PC-9 (cell line): ENCODE measurements around the gene AKAP8L.

Experiments used
- CTCF ChIP-seq: fragments of 200-600 bp; sonication (generic); conservative IDR thresholded peaks from 2 replicates; pipeline ENCODE4 v1.6.1; 2017; ENCODE audit warnings: mixed run types, antibody characterized with exemption, mild to moderate bottlenecking, moderate library complexity
- EZH2 ChIP-seq: fragments of 200-600 bp; sonication (generic); IDR thresholded peaks from 2 replicates; pipeline ENCODE4 v1.8.0; 2017; ENCODE audit warnings: antibody characterized with exemption, low read depth

GRCh38 chr19:15368051-15368632 is 50.6 kb downstream of the AKAP8L start:
- no peak for TF ChIP-seq CTCF
- TF ChIP-seq EZH2: no peak
